Naive thymus-derived CD8-positive, alpha-beta T cell (primary cell): ENCODE measurements around the gene IL1A. TPM values are rescaled to one million over a fixed set of nuclear protein-coding genes. Genes with fewer than 3 reads are reported as not detected.

Source experiments
- ATAC-seq, 2 donors: fragments of 150-1000 bp; cut with Tn5 transposase in 1 of 2; sonication (Bioruptor Pico), chemical (Tn5 transposase) in 1 of 2; 1 replicate in 1 of 2; 2 replicates in 1 of 2; pipeline ENCODE4 v1.10.0; 2021; ENCODE audit warnings: mild to moderate bottlenecking in 2 of 2, moderate library complexity in 2 of 2
- POLR2A ChIA-PET: fragments of 350-600 bp; sonication (Branson Sonifier 250); formaldehyde crosslinking; loops from one replicate; lab custom pipeline; 2021; ENCODE audit warnings: antibody characterized with exemption; lab: Charles Lee
- DNase-seq, 10 donors: peaks; one replicate each; pipeline versions ENCODE4 v3.0.0 to v3.0.0-alpha.2; 2020 to 2022
- H3K27ac Mint-ChIP-seq, 10 donors: one replicate each; pipeline ENCODE4 v1.8.0; 2020 to 2022; ENCODE audit warnings: mild to moderate bottlenecking in 10 of 10, mixed read lengths in 10 of 10, moderate library complexity in 4 of 10, inconsistent platforms in 1 of 10
- H3K27me3 Mint-ChIP-seq, 5 donors: one replicate each; pipeline ENCODE4 v1.8.0; 2021 to 2022; ENCODE audit warnings: mixed read lengths in 5 of 5
- H3K36me3 Mint-ChIP-seq, 3 donors: one replicate each; pipeline ENCODE4 v1.8.0; 2020 to 2022; ENCODE audit warnings: mixed read lengths in 3 of 3, mild to moderate bottlenecking in 2 of 3, inconsistent platforms in 1 of 3
- H3K4me1 Mint-ChIP-seq, 4 donors: one replicate each; pipeline ENCODE4 v1.8.0; 2021 to 2022; ENCODE audit warnings: mixed read lengths in 4 of 4
- H3K4me3 Mint-ChIP-seq, 10 donors: one replicate each; pipeline ENCODE4 v1.8.0; 2020 to 2022; ENCODE audit warnings: mild to moderate bottlenecking in 10 of 10, mixed read lengths in 10 of 10, moderate library complexity in 6 of 10, inconsistent platforms in 1 of 10
- H3K9me3 Mint-ChIP-seq, 9 donors: one replicate each; pipeline ENCODE4 v1.8.0; 2020 to 2022; ENCODE audit warnings: mixed read lengths in 9 of 9, mild to moderate bottlenecking in 3 of 9, inconsistent platforms in 1 of 9, moderate library complexity in 1 of 9
- polyA plus RNA-seq, 3 donors: library from polyadenylated mRNA; unstranded; fragments of 300-500 nt; fragmentation: Illumina TruSeq; gene quantifications; one replicate each; pipeline ENCODE4 v1.2.3, GENCODE V29; 2021
- total RNA-seq, 8 experiments: library from RNA in 2 of 8; stranded (reverse) in 2 of 8; gene quantifications; one replicate each; pipeline ENCODE4 v1.2.3 and lab custom pipeline; 2021 to 2026

IL1A gene
- total and polyA plus RNA-seq, 5 experiments from 2014 or later: not detected

- ATAC-seq (no peak), DNase-seq (no peak)
- Mint-ChIP-seq H3K27me3 (no peaks in the 10 kb centered on the region), H3K4me1 (peaks cover 2 to 14% (median 10%) of the 10 kb centered on the region in 4 donors), H3K9me3 (peaks cover 1 to 12% (median 3%) of the 10 kb centered on the region in 9 donors), H3K36me3 (peaks cover 0 to 9% (median 7%) of the 10 kb centered on the region in 3 donors), H3K4me3 (no peak overlapping the region), H3K27ac (peak overlapping the region in 1 of 10 donors; percentile 39)
- POLR2A ChIA-PET: no interaction called here
Observed at GRCh38 chr2:112812318-112813267, 28.3 kb upstream of the IL1A start.

- Mint-ChIP-seq H3K9me3 (peaks cover 3 to 18% (median 8%) of the 10 kb centered on the region in 9 donors), H3K4me3 (no peak overlapping the region), H3K36me3 (peaks cover 0 to 14% (median 10%) of the 10 kb centered on the region in 3 donors), H3K4me1 (peaks cover 2 to 14% (median 10%) of the 10 kb centered on the region in 4 donors), H3K27me3 (no peaks in the 10 kb centered on the region), H3K27ac (peak overlapping the region in 1 of 10 donors; percentile 66)
- DNase-seq (no peak), ATAC-seq (no peak)
- POLR2A ChIA-PET: no interaction called here
Observed at GRCh38 chr2:112811841-112812306, 27.6 kb upstream of the IL1A start.

GRCh38 chr2:112811276-112811831 is 27.1 kb upstream of the IL1A start:
- H3K9me3 Mint-ChIP-seq: peaks cover 3 to 18% (median 8%) of the 10 kb centered on the region in 9 donors
- POLR2A ChIA-PET: no interaction called here
- H3K4me3 Mint-ChIP-seq: peak overlapping the region in 1 of 10 donors; percentile 39
- H3K4me1 Mint-ChIP-seq: peaks cover 2 to 14% (median 10%) of the 10 kb centered on the region in 4 donors
- peak overlapping the region in 2 of 10 donors; percentile 2 to 34 for H3K27ac Mint-ChIP-seq
- H3K36me3 Mint-ChIP-seq: peaks cover 0 to 14% (median 10%) of the 10 kb centered on the region in 3 donors
- no peaks in the 10 kb centered on the region for H3K27me3 Mint-ChIP-seq
- ATAC-seq (no peak), DNase-seq (no peak)

GRCh38 chr2:112809112-112809511 is 24.8 kb upstream of the IL1A start:
- no peak overlapping the region for H3K4me3 Mint-ChIP-seq
- DNase-seq (no peak), ATAC-seq (no peak)
- POLR2A ChIA-PET: no interaction called here
- H3K36me3 Mint-ChIP-seq: peaks cover 0 to 14% (median 10%) of the 10 kb centered on the region in 3 donors
- H3K27ac Mint-ChIP-seq: no peak overlapping the region
- peaks cover 3 to 18% (median 8%) of the 10 kb centered on the region in 9 donors for H3K9me3 Mint-ChIP-seq
- no peaks in the 10 kb centered on the region for H3K27me3 Mint-ChIP-seq
- H3K4me1 Mint-ChIP-seq: peaks cover 2 to 14% (median 10%) of the 10 kb centered on the region in 4 donors

GRCh38 chr2:112807233-112807807 is 23.0 kb upstream of the IL1A start:
- H3K4me3 Mint-ChIP-seq: no peak overlapping the region
- ATAC-seq: no peak

GRCh38 chr2:112805542-112805941 is 21.2 kb upstream of the IL1A start:
- no peak overlapping the region for H3K4me3 Mint-ChIP-seq
- no peak overlapping the region for H3K27ac Mint-ChIP-seq
- DNase-seq (no peak), ATAC-seq (no peak)
- no peaks in the 10 kb centered on the region for H3K27me3 Mint-ChIP-seq
- no peaks in the 10 kb centered on the region for H3K4me1 Mint-ChIP-seq
- H3K9me3 Mint-ChIP-seq: peaks cover 3 to 18% (median 8%) of the 10 kb centered on the region in 9 donors
- POLR2A ChIA-PET: no interaction called here
- H3K36me3 Mint-ChIP-seq: peaks cover 0 to 14% (median 6%) of the 10 kb centered on the region in 3 donors

More at GRCh38 chr2:112807233-112807807, 23.0 kb upstream of the IL1A start:
- DNase-seq: no peak
- POLR2A ChIA-PET: no interaction called here
- H3K9me3 Mint-ChIP-seq: peaks cover 3 to 18% (median 8%) of the 10 kb centered on the region in 9 donors
- peaks cover 2 to 11% (median 7%) of the 10 kb centered on the region in 4 donors for H3K4me1 Mint-ChIP-seq
- H3K27ac Mint-ChIP-seq: no peak overlapping the region
- H3K36me3 Mint-ChIP-seq: peaks cover 0 to 14% (median 10%) of the 10 kb centered on the region in 3 donors
- no peaks in the 10 kb centered on the region for H3K27me3 Mint-ChIP-seq

GRCh38 chr2:112803691-112804521 is 19.6 kb upstream of the IL1A start:
- Mint-ChIP-seq H3K27me3 (no peaks in the 10 kb centered on the region), H3K36me3 (peaks cover 0 to 12% (median 4%) of the 10 kb centered on the region in 3 donors), H3K27ac (no peak overlapping the region), H3K9me3 (peaks cover 3 to 15% (median 8%) of the 10 kb centered on the region in 9 donors), H3K4me3 (no peak overlapping the region), H3K4me1 (peaks cover 0 to 2% (median 0%) of the 10 kb centered on the region in 4 donors)
- DNase-seq (no peak), ATAC-seq (no peak)
- POLR2A ChIA-PET: no interaction called here

- H3K27me3 Mint-ChIP-seq: no peaks in the 10 kb centered on the region
- no peaks in the 10 kb centered on the region for H3K9me3 Mint-ChIP-seq
- no peak overlapping the region for H3K4me3 Mint-ChIP-seq
- DNase-seq (no peak), ATAC-seq (no peak)
- H3K4me1 Mint-ChIP-seq: peaks cover 0 to 4% (median 0%) of the 10 kb centered on the region in 4 donors
- H3K27ac Mint-ChIP-seq: peak overlapping the region in 1 of 10 donors; percentile 76
- POLR2A ChIA-PET: no interaction called here
- no peaks in the 10 kb centered on the region for H3K36me3 Mint-ChIP-seq
Observed at GRCh38 chr2:112800881-112801583, 16.7 kb upstream of the IL1A start.

- Mint-ChIP-seq H3K4me1 (peaks cover 0 to 4% (median 2%) of the 10 kb centered on the region in 4 donors), H3K27me3 (no peaks in the 10 kb centered on the region), H3K9me3 (no peaks in the 10 kb centered on the region), H3K27ac (peak overlapping the region in 1 of 10 donors; percentile 33), H3K36me3 (no peaks in the 10 kb centered on the region), H3K4me3 (no peak overlapping the region)
- no peak for ATAC-seq
- DNase-seq: no peak
- POLR2A ChIA-PET: no interaction called here
Observed at GRCh38 chr2:112798979-112799975, 15.0 kb upstream of the IL1A start.

- ATAC-seq (no peak), DNase-seq (no peak)
- Mint-ChIP-seq H3K9me3 (no peaks in the 10 kb centered on the region), H3K27ac (no peak overlapping the region), H3K4me3 (no peak overlapping the region), H3K36me3 (no peaks in the 10 kb centered on the region), H3K27me3 (no peaks in the 10 kb centered on the region), H3K4me1 (peaks cover 0 to 13% (median 2%) of the 10 kb centered on the region in 4 donors)
- POLR2A ChIA-PET: no interaction called here
Observed at GRCh38 chr2:112796486-112796885, 12.2 kb upstream of the IL1A start.

GRCh38 chr2:112795774-112796173 is 11.5 kb upstream of the IL1A start:
- H3K9me3 Mint-ChIP-seq: no peaks in the 10 kb centered on the region
- H3K27me3 Mint-ChIP-seq: no peaks in the 10 kb centered on the region
- peaks cover 0 to 13% (median 2%) of the 10 kb centered on the region in 4 donors for H3K4me1 Mint-ChIP-seq
- H3K27ac Mint-ChIP-seq: no peak overlapping the region
- no peak overlapping the region for H3K4me3 Mint-ChIP-seq
- POLR2A ChIA-PET: no interaction called here
- no peak for ATAC-seq
- no peak for DNase-seq
- no peaks in the 10 kb centered on the region for H3K36me3 Mint-ChIP-seq
